Tibial nerve (tissue), 4 donors: ENCODE measurements around the gene CYB561D1. TPM values are rescaled to one million over a fixed set of nuclear protein-coding genes. Genes with fewer than 3 reads are reported as not detected.

Experiments used
- DNase-seq, 2 donors: peaks; one replicate each; pipeline ENCODE4 v3.0.0-alpha.2; 2019; ENCODE audit warnings: low spot score in 2 of 2
- H3K27ac ChIP-seq, 4 donors: fragments of 200-600 bp; sonication (generic) in 3 of 4; one replicate each; pipeline ENCODE4 v1.5.1; 2017 to 2019; ENCODE audit warnings: mild to moderate bottlenecking in 1 of 4
- H3K27me3 ChIP-seq, 2 donors: fragments of 200-600 bp; sonication (generic) in 1 of 2; one replicate each; pipeline versions ENCODE4 v1.5.1 to v1.6.0; 2017 to 2019
- H3K36me3 ChIP-seq, 3 donors: fragments of 200-600 bp; sonication (generic); one replicate each; pipeline ENCODE4 v1.5.1; 2018 to 2019
- H3K4me1 ChIP-seq, 4 donors: fragments of 200-600 bp; sonication (generic) in 3 of 4; one replicate each; pipeline ENCODE4 v1.5.1; 2017 to 2019
- H3K4me3 ChIP-seq, 4 donors: fragments of 200-600 bp; sonication (generic) in 3 of 4; one replicate each; pipeline ENCODE4 v1.5.1; 2017 to 2019; ENCODE audit warnings: mild to moderate bottlenecking in 1 of 4, moderate library complexity in 1 of 4
- H3K9me3 ChIP-seq, 4 donors: fragments of 200-600 bp; sonication (generic) in 3 of 4; one replicate each; pipeline ENCODE4 v1.5.1; 2017 to 2019
- EP300 ChIP-seq, 2 donors: sonication (generic); formaldehyde crosslinking; IDR thresholded peaks; one replicate each; pipeline ENCODE4 v1.6.1; 2017; ENCODE audit warnings: antibody characterized with exemption in 2 of 2, mild to moderate bottlenecking in 1 of 2
- POLR2A ChIP-seq, 2 donors: fragments of 450-650 bp; IDR thresholded peaks; one replicate each; pipeline ENCODE4 v1.6.1; 2017; ENCODE audit warnings: antibody characterized with exemption in 2 of 2, mild to moderate bottlenecking in 2 of 2, moderate library complexity in 2 of 2
- WGBS, 2 donors: methylation state at CpG; one replicate each; pipeline ENCODE4 v1.1.5; 2018; 5-methylcytosine and 5-hydroxymethylcytosine counted together
- total RNA-seq, 4 donors: library from RNA; depleted of rRNA; stranded (reverse); fragments of >200 nt; gene quantifications; one replicate each; pipeline ENCODE4 v1.1.0, GENCODE V29; 2016
- TF ChIP-seq, protein P1 (sequence below), 5 experiments: fragments of 200-600 bp in 3 of 5; fragments of 450-650 bp in 2 of 5; sonication (generic) in 3 of 5; IDR thresholded peaks; one replicate each; pipeline ENCODE4 v1.5.1; 2016 to 2019; ENCODE audit warnings: antibody characterized with exemption in 5 of 5, mild to moderate bottlenecking in 3 of 5, moderate library complexity in 2 of 5

The CYB561D1 gene
- total RNA-seq, 4 donors from 2014 or later, result 4.4 to 8.4 (median 5.6) TPM

DNA sequence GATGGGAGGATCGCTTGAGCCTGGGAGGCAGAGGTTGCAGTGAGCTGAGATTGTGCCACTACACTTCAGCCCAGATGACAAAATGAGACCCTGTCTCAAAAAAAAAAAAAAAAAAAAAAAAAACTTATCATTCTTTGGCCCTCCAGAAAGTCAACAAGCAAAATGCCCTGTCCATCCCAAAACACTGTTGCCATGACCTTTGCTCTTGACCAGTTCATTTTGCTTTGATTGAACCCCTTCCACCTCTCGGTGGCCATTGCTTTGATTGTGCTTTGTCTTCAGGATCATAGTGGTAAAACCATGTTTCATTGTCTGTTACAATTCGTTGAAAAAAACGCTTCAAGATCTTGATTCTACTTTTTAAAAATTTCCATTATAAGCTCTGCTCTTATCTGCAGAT, 36.1 kb upstream of the CYB561D1 start:
- DNase-seq, result no peak
- Histone ChIP-seq H3K4me3 (no peak overlapping the region), H3K27me3 (peaks cover 0 to 12% of the 10 kb centered on the region in 2 donors), H3K36me3 (no peaks in the 10 kb centered on the region), H3K9me3 (peaks cover 0 to 12% (median 0%) of the 10 kb centered on the region in 4 donors), H3K4me1 (no peaks in the 10 kb centered on the region), H3K27ac (no peak overlapping the region)
- WGBS, 2 donors, result 82 to 89% methylated on average over 4 of the region's 4 CpGs
- TF ChIP-seq POLR2A (IDR thresholded peaks at IDR 0.05), result no peak
- TF ChIP-seq, protein P1, sequence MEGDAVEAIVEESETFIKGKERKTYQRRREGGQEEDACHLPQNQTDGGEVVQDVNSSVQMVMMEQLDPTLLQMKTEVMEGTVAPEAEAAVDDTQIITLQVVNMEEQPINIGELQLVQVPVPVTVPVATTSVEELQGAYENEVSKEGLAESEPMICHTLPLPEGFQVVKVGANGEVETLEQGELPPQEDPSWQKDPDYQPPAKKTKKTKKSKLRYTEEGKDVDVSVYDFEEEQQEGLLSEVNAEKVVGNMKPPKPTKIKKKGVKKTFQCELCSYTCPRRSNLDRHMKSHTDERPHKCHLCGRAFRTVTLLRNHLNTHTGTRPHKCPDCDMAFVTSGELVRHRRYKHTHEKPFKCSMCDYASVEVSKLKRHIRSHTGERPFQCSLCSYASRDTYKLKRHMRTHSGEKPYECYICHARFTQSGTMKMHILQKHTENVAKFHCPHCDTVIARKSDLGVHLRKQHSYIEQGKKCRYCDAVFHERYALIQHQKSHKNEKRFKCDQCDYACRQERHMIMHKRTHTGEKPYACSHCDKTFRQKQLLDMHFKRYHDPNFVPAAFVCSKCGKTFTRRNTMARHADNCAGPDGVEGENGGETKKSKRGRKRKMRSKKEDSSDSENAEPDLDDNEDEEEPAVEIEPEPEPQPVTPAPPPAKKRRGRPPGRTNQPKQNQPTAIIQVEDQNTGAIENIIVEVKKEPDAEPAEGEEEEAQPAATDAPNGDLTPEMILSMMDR (IDR thresholded peaks at IDR 0.05), result no peak
- no peak for TF ChIP-seq EP300 (IDR thresholded peaks at IDR 0.05)

DNA sequence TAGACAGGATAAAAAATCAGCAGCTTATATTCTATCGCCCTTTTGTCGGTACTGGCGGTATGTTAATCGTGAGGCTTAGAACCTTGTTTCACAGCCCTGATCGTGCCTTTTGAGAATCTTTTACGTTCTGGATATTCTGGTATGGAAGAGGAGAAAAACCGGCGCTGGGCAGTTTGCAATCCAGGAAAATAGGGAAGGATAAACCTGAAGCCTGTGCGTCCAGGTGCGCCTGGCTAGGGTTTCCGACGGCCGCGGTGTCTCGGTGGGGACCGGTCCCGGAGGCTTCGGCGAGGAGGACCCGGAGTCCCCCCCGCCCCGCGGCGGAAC, 27.8 kb upstream of the CYB561D1 start:
- no peaks in the 10 kb centered on the region for H3K9me3 ChIP-seq
- TF ChIP-seq, protein P1 (IDR thresholded peaks at IDR 0.05), result no peak
- TF ChIP-seq EP300 (IDR thresholded peaks at IDR 0.05), result no peak
- TF ChIP-seq POLR2A (IDR thresholded peaks at IDR 0.05), result no peak
- DNase-seq, result no peak
- H3K4me3 ChIP-seq, result peak overlapping the region; percentile 33 to 61 (median 46)
- WGBS, 2 donors, result 14% methylated on average over 20 to 24 of the region's 24 CpGs
- H3K36me3 ChIP-seq, result no peaks in the 10 kb centered on the region
- H3K4me1 ChIP-seq, result peaks cover 0 to 24% (median 5%) of the 10 kb centered on the region in 4 donors
- peak overlapping the region in 1 of 4 donors; percentile 52 for H3K27ac ChIP-seq
- peaks cover 4 to 84% of the 10 kb centered on the region in 2 donors for H3K27me3 ChIP-seq

DNA sequence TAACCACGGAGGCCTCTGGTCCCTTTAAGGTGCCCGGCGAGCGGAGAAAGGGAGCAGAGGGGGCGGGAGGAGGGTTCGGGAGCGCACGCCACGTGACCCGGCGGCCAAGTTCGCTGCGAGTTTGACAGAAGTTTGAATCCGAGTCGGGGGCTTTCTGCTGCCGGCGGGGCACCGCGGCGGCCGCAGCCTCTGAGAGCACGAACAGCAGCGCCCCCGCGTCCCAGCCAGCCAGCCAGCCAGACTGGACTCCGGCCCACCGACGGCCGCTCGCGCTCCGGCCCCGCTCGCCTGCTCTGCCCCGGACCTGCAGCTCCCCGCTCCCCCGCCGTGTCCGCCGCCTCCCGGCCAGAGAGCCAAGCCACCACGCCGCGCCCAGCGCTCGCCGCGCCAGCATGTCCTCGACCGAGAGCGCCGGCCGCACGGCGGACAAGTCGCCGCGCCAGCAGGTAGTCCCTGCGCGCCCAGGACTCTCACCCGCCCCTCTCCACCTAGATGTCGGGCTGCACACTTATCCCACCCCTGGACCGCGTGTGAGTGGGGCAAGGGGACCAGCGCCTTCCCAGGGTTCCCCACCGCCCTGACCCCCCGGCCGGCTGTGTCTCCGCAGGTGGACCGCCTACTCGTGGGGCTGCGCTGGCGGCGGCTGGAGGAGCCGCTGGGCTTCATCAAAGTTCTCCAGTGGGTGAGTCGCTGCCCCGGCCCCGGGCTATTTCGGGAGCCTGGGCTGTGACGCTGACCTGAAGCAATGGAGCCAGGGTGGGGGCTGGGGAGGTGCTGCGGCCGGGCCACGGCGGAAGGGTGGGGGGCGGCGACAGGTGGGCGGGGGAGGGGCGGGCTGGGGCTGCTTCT, 27.2 kb upstream of the CYB561D1 start, which contains the start of gene SYPL2:
SYPL2 (plus strand) TSS at position 95 of the 849 bp plus-strand sequence; CDS start at position 393, 298 bp downstream.
- H3K27me3 ChIP-seq, result peaks cover 4 to 81% of the 10 kb centered on the region in 2 donors
- WGBS, 2 donors, result 0 to 5% methylated on average over 2 to 24 of the region's 88 CpGs
- peak in 1 of 2 donors; percentile 14 for DNase-seq
- peak within 1 kb of the TSS in 1 of 4 donors; percentile 52 for H3K27ac ChIP-seq
- H3K4me3 ChIP-seq, result peak within 1 kb of the TSS; percentile 33 to 61 (median 46)
- no peak for TF ChIP-seq POLR2A (IDR thresholded peaks at IDR 0.05)
- no peak for TF ChIP-seq EP300 (IDR thresholded peaks at IDR 0.05)
- TF ChIP-seq, protein P1 (IDR thresholded peaks at IDR 0.05), result no peak
- peaks cover 0 to 24% (median 5%) of the 10 kb centered on the region in 4 donors for H3K4me1 ChIP-seq
- H3K9me3 ChIP-seq, result no peaks in the 10 kb centered on the region
- no peaks in the 10 kb centered on the region for H3K36me3 ChIP-seq

DNA sequence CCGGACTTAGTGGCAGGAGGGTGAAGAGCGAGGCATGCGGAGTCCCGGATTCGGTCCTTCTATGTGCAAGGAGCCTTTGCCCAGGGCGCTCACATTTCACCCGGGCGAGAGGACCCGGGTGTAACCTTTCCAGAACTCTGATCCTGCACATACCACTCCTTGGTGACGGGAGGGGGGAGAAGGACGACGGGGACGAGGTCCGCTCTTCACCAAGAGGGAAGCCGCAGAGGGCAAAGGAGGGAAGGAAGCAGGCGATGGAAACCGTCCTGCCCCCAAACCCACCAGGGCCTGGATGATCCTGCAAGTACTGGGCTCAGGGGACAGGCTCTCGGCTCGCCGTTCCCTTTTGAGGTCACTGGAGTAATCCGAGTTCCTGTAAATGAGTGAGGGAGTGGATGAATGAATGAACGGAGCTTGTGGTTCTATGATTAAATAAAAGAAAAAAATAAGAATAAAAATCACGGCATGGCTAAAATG, 26.6 kb upstream of the CYB561D1 start:
- 23 to 29% methylated on average over 13 to 19 of the region's 23 CpGs for WGBS, 2 donors
- H3K27ac ChIP-seq, result peak overlapping the region in 1 of 4 donors; percentile 52

DNA sequence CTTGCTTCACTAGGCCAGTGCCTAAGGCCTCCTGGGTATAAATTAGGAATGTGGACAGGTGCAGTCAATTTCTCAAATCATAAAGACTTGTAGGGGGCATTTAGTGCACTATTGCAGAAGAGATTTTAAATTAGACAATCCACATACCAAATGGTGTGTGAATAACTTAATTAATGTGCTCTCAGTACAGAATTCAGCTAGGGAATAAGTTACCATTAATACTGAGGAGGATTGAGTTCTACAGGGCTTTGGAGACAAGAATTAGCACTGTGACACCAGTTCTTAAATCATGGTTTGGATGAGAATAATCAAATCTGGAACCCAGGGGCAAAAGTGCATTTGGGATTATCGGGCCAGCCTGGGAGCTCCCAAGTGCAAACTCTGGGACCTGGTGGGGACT, 25.8 kb upstream of the CYB561D1 start:
- no peak overlapping the region for H3K27ac ChIP-seq
- peaks cover 4 to 72% of the 10 kb centered on the region in 2 donors for H3K27me3 ChIP-seq
- no peaks in the 10 kb centered on the region for H3K36me3 ChIP-seq
- no peak overlapping the region for H3K4me3 ChIP-seq
- DNase-seq, result no peak
- WGBS, 2 donors, result 86 to 100% methylated on average over 1 of the region's 1 CpG
- peaks cover 0 to 24% (median 5%) of the 10 kb centered on the region in 4 donors for H3K4me1 ChIP-seq
- no peak for TF ChIP-seq EP300 (IDR thresholded peaks at IDR 0.05)
- TF ChIP-seq, protein P1 (IDR thresholded peaks at IDR 0.05), result no peak
- TF ChIP-seq POLR2A (IDR thresholded peaks at IDR 0.05), result no peak
- no peaks in the 10 kb centered on the region for H3K9me3 ChIP-seq

More for the DNA sequence above, 26.6 kb upstream of the CYB561D1 start:
- Histone ChIP-seq H3K4me1 (peaks cover 0 to 24% (median 5%) of the 10 kb centered on the region in 4 donors), H3K9me3 (no peaks in the 10 kb centered on the region), H3K4me3 (peak overlapping the region; percentile 33 to 61 (median 46)), H3K27me3 (peaks cover 4 to 80% of the 10 kb centered on the region in 2 donors), H3K36me3 (no peaks in the 10 kb centered on the region)
- DNase-seq, result no peak
- TF ChIP-seq EP300 (IDR thresholded peaks at IDR 0.05), result no peak
